Central memory CD8-positive, alpha-beta T cell (primary cell): ENCODE data around the gene PTTG1IP2.
"Not testable (repeated sequence)": the region's sequence is repeated elsewhere in the genome, so short reads cannot be mapped to it uniquely, and the experiment has no call there.

ENCODE experiments used
- ATAC-seq: fragments of 150-1000 bp; cut with Tn5 transposase; replicated peaks from 2 replicates; pipeline ENCODE4 v1.10.0; 2022; ENCODE audit warnings: mild to moderate bottlenecking, moderate FRiP score, moderate number of reproducible peaks; ENCODE audit not compliant: poor library complexity, severe bottlenecking; ENCODE audit errors: extremely low read depth
- DNase-seq, 2 donors: peaks; one replicate each; pipeline ENCODE4 v3.0.0; 2021; ENCODE audit warnings: low spot score in 2 of 2
- H3K27ac Mint-ChIP-seq: one replicate; pipeline ENCODE4 v1.8.0; 2022; ENCODE audit warnings: low read depth, mild to moderate bottlenecking, moderate library complexity, mixed read lengths
- H3K27me3 Mint-ChIP-seq: one replicate; pipeline ENCODE4 v1.8.0; 2022; ENCODE audit warnings: mixed read lengths
- H3K36me3 Mint-ChIP-seq: one replicate; pipeline ENCODE4 v1.8.0; 2022; ENCODE audit warnings: mild to moderate bottlenecking, moderate library complexity, mixed read lengths; ENCODE audit not compliant: insufficient read depth
- H3K4me1 Mint-ChIP-seq: one replicate; pipeline ENCODE4 v1.8.0; 2022; ENCODE audit warnings: mixed read lengths
- H3K4me3 Mint-ChIP-seq: one replicate; pipeline ENCODE4 v1.8.0; 2022; ENCODE audit warnings: mild to moderate bottlenecking, moderate library complexity, mixed read lengths
- H3K9me3 Mint-ChIP-seq: one replicate; pipeline ENCODE4 v1.8.0; 2022; ENCODE audit warnings: mixed read lengths

PTTG1IP2 gene

GRCh38 chr7:90458104-90458503 is 11.3 kb upstream of the PTTG1IP2 start:
- Mint-ChIP-seq H3K27me3 (peaks cover 13% of the 10 kb centered on the region), H3K4me1 (peaks cover 9% of the 10 kb centered on the region), H3K9me3 (peaks cover under 1% of the 10 kb centered on the region), H3K36me3 (no peaks in the 10 kb centered on the region), H3K27ac (no peak overlapping the region), H3K4me3 (no peak overlapping the region)
- DNase-seq: no peak
- no peak for ATAC-seq

GRCh38 chr7:90459888-90460287 is 9.6 kb upstream of the PTTG1IP2 start:
- ATAC-seq (no peak), DNase-seq (no peak)
- Mint-ChIP-seq H3K36me3 (no peaks in the 10 kb centered on the region), H3K9me3 (peaks cover 6% of the 10 kb centered on the region), H3K27me3 (peaks cover 11% of the 10 kb centered on the region), H3K4me3 (no peak overlapping the region), H3K27ac (no peak overlapping the region), H3K4me1 (peaks cover 15% of the 10 kb centered on the region)

- peaks cover 11% of the 10 kb centered on the region for H3K9me3 Mint-ChIP-seq
- DNase-seq (no peak), ATAC-seq (no peak)
- H3K27ac Mint-ChIP-seq: no peak overlapping the region
- no peaks in the 10 kb centered on the region for H3K36me3 Mint-ChIP-seq
- no peaks in the 10 kb centered on the region for H3K27me3 Mint-ChIP-seq
- no peak overlapping the region for H3K4me3 Mint-ChIP-seq
- H3K4me1 Mint-ChIP-seq: peaks cover 7% of the 10 kb centered on the region
Measured at GRCh38 chr7:90461219-90461618, 8.2 kb upstream of the PTTG1IP2 start.

GRCh38 chr7:90463151-90463628 is 6.2 kb upstream of the PTTG1IP2 start:
- peak overlapping the region; percentile 78 for H3K4me3 Mint-ChIP-seq
- ATAC-seq: peak; percentile 54
- H3K9me3 Mint-ChIP-seq: peaks cover 11% of the 10 kb centered on the region
- not testable (repeated sequence) for H3K36me3 Mint-ChIP-seq, H3K4me1 Mint-ChIP-seq, H3K27me3 Mint-ChIP-seq, DNase-seq
- H3K27ac Mint-ChIP-seq: peak overlapping the region; percentile 86

- ATAC-seq (no peak), DNase-seq (no peak)
- Mint-ChIP-seq H3K4me3 (no peak overlapping the region), H3K36me3 (no peaks in the 10 kb centered on the region), H3K27ac (no peak overlapping the region), H3K9me3 (peaks cover 11% of the 10 kb centered on the region), H3K27me3 (peaks cover 12% of the 10 kb centered on the region), H3K4me1 (peaks cover 7% of the 10 kb centered on the region)
Measured at GRCh38 chr7:90465816-90466215, 3.6 kb upstream of the PTTG1IP2 start.

- no peak overlapping the region for H3K27ac Mint-ChIP-seq
- ATAC-seq (no peak), DNase-seq (no peak)
- H3K4me3 Mint-ChIP-seq: no peak overlapping the region
- H3K9me3 Mint-ChIP-seq: no peaks in the 10 kb centered on the region
- no peaks in the 10 kb centered on the region for H3K36me3 Mint-ChIP-seq
- H3K4me1 Mint-ChIP-seq: no peaks in the 10 kb centered on the region
- peaks cover 64% of the 10 kb centered on the region for H3K27me3 Mint-ChIP-seq
Measured at GRCh38 chr7:90472805-90473540, 3.5 kb downstream of the PTTG1IP2 start.

- Mint-ChIP-seq H3K4me3 (no peak overlapping the region), H3K27me3 (peaks cover 62% of the 10 kb centered on the region), H3K4me1 (no peaks in the 10 kb centered on the region), H3K36me3 (no peaks in the 10 kb centered on the region), H3K9me3 (no peaks in the 10 kb centered on the region), H3K27ac (no peak overlapping the region)
- ATAC-seq (no peak), DNase-seq (no peak)
Measured at GRCh38 chr7:90473814-90474213, 4.4 kb downstream of the PTTG1IP2 start.

- no peak overlapping the region for H3K27ac Mint-ChIP-seq
- H3K27me3 Mint-ChIP-seq: peaks cover 55% of the 10 kb centered on the region
- no peak overlapping the region for H3K4me3 Mint-ChIP-seq
- no peaks in the 10 kb centered on the region for H3K4me1 Mint-ChIP-seq
- no peaks in the 10 kb centered on the region for H3K9me3 Mint-ChIP-seq
- H3K36me3 Mint-ChIP-seq: no peaks in the 10 kb centered on the region
- no peak for DNase-seq
- ATAC-seq: no peak
Measured at GRCh38 chr7:90474284-90475210, 5.1 kb downstream of the PTTG1IP2 start.

- no peak for DNase-seq
- no peaks in the 10 kb centered on the region for H3K4me1 Mint-ChIP-seq
- ATAC-seq: no peak
- no peaks in the 10 kb centered on the region for H3K36me3 Mint-ChIP-seq
- no peaks in the 10 kb centered on the region for H3K9me3 Mint-ChIP-seq
- peaks cover 39% of the 10 kb centered on the region for H3K27me3 Mint-ChIP-seq
- no peak overlapping the region for H3K4me3 Mint-ChIP-seq
- no peak overlapping the region for H3K27ac Mint-ChIP-seq
Measured at GRCh38 chr7:90483251-90483650, 13.8 kb downstream of the PTTG1IP2 start.

- no peak overlapping the region for H3K4me3 Mint-ChIP-seq
- H3K27ac Mint-ChIP-seq: no peak overlapping the region
- no peaks in the 10 kb centered on the region for H3K36me3 Mint-ChIP-seq
- DNase-seq (no peak), ATAC-seq (no peak)
- H3K27me3 Mint-ChIP-seq: peaks cover 43% of the 10 kb centered on the region
- H3K4me1 Mint-ChIP-seq: no peaks in the 10 kb centered on the region
- no peaks in the 10 kb centered on the region for H3K9me3 Mint-ChIP-seq
Measured at GRCh38 chr7:90484706-90485105, 15.3 kb downstream of the PTTG1IP2 start.

GRCh38 chr7:90485734-90486316 is 16.4 kb downstream of the PTTG1IP2 start:
- DNase-seq (no peak), ATAC-seq (no peak)
- Mint-ChIP-seq H3K9me3 (no peaks in the 10 kb centered on the region), H3K27me3 (peaks cover 50% of the 10 kb centered on the region), H3K36me3 (no peaks in the 10 kb centered on the region), H3K4me1 (no peaks in the 10 kb centered on the region), H3K27ac (no peak overlapping the region), H3K4me3 (no peak overlapping the region)

- H3K27ac Mint-ChIP-seq: no peak overlapping the region
- peaks cover 50% of the 10 kb centered on the region for H3K27me3 Mint-ChIP-seq
- H3K36me3 Mint-ChIP-seq: no peaks in the 10 kb centered on the region
- H3K9me3 Mint-ChIP-seq: no peaks in the 10 kb centered on the region
- no peak for ATAC-seq
- no peaks in the 10 kb centered on the region for H3K4me1 Mint-ChIP-seq
- no peak for DNase-seq
- H3K4me3 Mint-ChIP-seq: no peak overlapping the region
Measured at GRCh38 chr7:90487808-90488207, 18.4 kb downstream of the PTTG1IP2 start.
